Colonic mucosa (tissue), 4 donors: ENCODE data around the gene CHCHD3. TPM values are rescaled to one million over a fixed set of nuclear protein-coding genes. Genes with fewer than 3 reads are reported as not detected.
A peak's percentile ranks its signal among the peaks of the same experiment; 100 is the strongest.

Source experiments
- DNase-seq: peaks from one replicate; pipeline ENCODE4 v3.0.0-alpha.2; 2020
- H3K27ac ChIP-seq: fragments of 200-600 bp; one replicate; pipeline ENCODE4 v1.8.0; 2021
- H3K27me3 ChIP-seq: fragments of 200-600 bp; one replicate; pipeline ENCODE4 v1.8.0; 2021
- H3K36me3 ChIP-seq: fragments of 200-600 bp; one replicate; pipeline ENCODE4 v1.8.0; 2021
- H3K4me1 ChIP-seq: fragments of 200-600 bp; one replicate; pipeline ENCODE4 v1.8.0; 2021; ENCODE audit warnings: mild to moderate bottlenecking
- H3K4me3 ChIP-seq: fragments of 200-600 bp; one replicate; pipeline ENCODE4 v1.8.0; 2021
- H3K9ac ChIP-seq, 2 donors: one replicate each; pipeline ENCODE4 v1.7.0; 2013; ENCODE audit warnings: control low read depth in 2 of 2, low read depth in 2 of 2, low read length in 2 of 2
- H3K9me3 ChIP-seq: fragments of 200-600 bp; one replicate; pipeline ENCODE4 v1.8.0; 2021
- CTCF ChIP-seq: fragments of 200-600 bp; IDR thresholded peaks from one replicate; pipeline ENCODE4 v1.8.0; 2022; ENCODE audit warnings: antibody characterized with exemption, mild to moderate bottlenecking
- intact Hi-C: fragments of 100-400 bp; cut with DNase I; formaldehyde crosslinking; loops from one replicate; pipeline ENCODE4 v1.14.1; 2022
- total RNA-seq, 2 donors: library from RNA; stranded (reverse); fragmentation: NEBNext Ultra II Directional in 1 of 2; extraction: Animal tissue kit (Norgen Biotek cat#: 25700) in 1 of 2; gene quantifications; one replicate each; pipeline ENCODE4 v1.2.1, GENCODE V29; 2021
- donor health status: healthy.
- donor health status: DM: no; HTN: no; CAD: no.
- donor health status: DM: no; HTN: no; CAD: no.

The CHCHD3 gene
- total RNA-seq, 2 donors from 2014 or later = 81.5 to 112 TPM

- Histone ChIP-seq H3K9me3 (no peaks in the 10 kb centered on the region), H3K4me1 (no peaks in the 10 kb centered on the region), H3K27ac (no peak overlapping the region), H3K9ac (no peak overlapping the region), H3K27me3 (no peaks in the 10 kb centered on the region), H3K4me3 (no peak overlapping the region), H3K36me3 (no peaks in the 10 kb centered on the region)
- no peak for TF ChIP-seq CTCF
- intact Hi-C loops = no loop called here
- no peak for DNase-seq
Measured at GRCh38 chr7:133099633-133100286, 17.9 kb upstream of the CHCHD3 start.

GRCh38 chr7:133095119-133095671, 13.3 kb upstream of the CHCHD3 start:
- Histone ChIP-seq H3K27me3 (no peaks in the 10 kb centered on the region), H3K4me3 (no peak overlapping the region), H3K36me3 (no peaks in the 10 kb centered on the region), H3K4me1 (no peaks in the 10 kb centered on the region), H3K9me3 (no peaks in the 10 kb centered on the region), H3K27ac (no peak overlapping the region), H3K9ac (no peak overlapping the region)
- no peak for TF ChIP-seq CTCF
- DNase-seq = no peak
- intact Hi-C loops = no loop called here

GRCh38 chr7:133091943-133092464, 10.1 kb upstream of the CHCHD3 start:
- no peak for TF ChIP-seq CTCF
- Histone ChIP-seq H3K9me3 (no peaks in the 10 kb centered on the region), H3K4me3 (no peak overlapping the region), H3K4me1 (no peaks in the 10 kb centered on the region), H3K27ac (no peak overlapping the region), H3K9ac (no peak overlapping the region), H3K36me3 (no peaks in the 10 kb centered on the region), H3K27me3 (no peaks in the 10 kb centered on the region)
- intact Hi-C loops = no loop called here
- DNase-seq = no peak

GRCh38 chr7:133082390-133082766, 488 bp upstream of the CHCHD3 start:
- Histone ChIP-seq H3K9me3 (no peaks in the 10 kb centered on the region), H3K4me3 (no peak overlapping the region), H3K27ac (no peak overlapping the region), H3K9ac (no peak overlapping the region), H3K27me3 (no peaks in the 10 kb centered on the region), H3K4me1 (peaks cover 4% of the 10 kb centered on the region), H3K36me3 (no peaks in the 10 kb centered on the region)
- intact Hi-C loops = no loop called here
- TF ChIP-seq CTCF = no peak
- DNase-seq = no peak

GRCh38 chr7:133081119-133081598, 731 bp downstream of the CHCHD3 start:
- peak overlapping the region; percentile 77 for H3K4me3 ChIP-seq
- no peaks in the 10 kb centered on the region for H3K9me3 ChIP-seq
- H3K27ac ChIP-seq = peak overlapping the region; percentile 74
- H3K9ac ChIP-seq = peak overlapping the region; percentile 78 to 84
- no peaks in the 10 kb centered on the region for H3K27me3 ChIP-seq
- TF ChIP-seq CTCF = no peak
- H3K4me1 ChIP-seq = peaks cover 4% of the 10 kb centered on the region
- peak; percentile 30 for DNase-seq
- intact Hi-C loops = no loop called here
- H3K36me3 ChIP-seq = no peaks in the 10 kb centered on the region
